HepG2 (cell line): ENCODE measurements around the gene SPATC1L. TPM values are rescaled to one million over a fixed set of nuclear protein-coding genes. Genes with fewer than 3 reads are reported as not detected.

Source experiments
- ARID4A ChIP-seq: sonication (generic); formaldehyde crosslinking; IDR thresholded peaks from 2 replicates; pipeline ENCODE4 v1.5.0; 2020; ENCODE audit warnings: mild to moderate bottlenecking, missing genetic modification reagents, borderline replicate concordance
- ELF1 ChIP-seq: sonication (generic); formaldehyde crosslinking; IDR thresholded peaks from 2 replicates; pipeline ENCODE4 v1.4.0; 2020; ENCODE audit warnings: missing genetic modification reagents
- HNRNPK ChIP-seq: fragments of 200-400 bp; formaldehyde crosslinking; IDR thresholded peaks from 2 replicates; pipeline ENCODE4 v1.6.1; 2018; ENCODE audit warnings: low read length, low read depth, moderate library complexity, mild to moderate bottlenecking; ENCODE audit not compliant: poor library complexity, severe bottlenecking
- KLF16 ChIP-seq, 2 experiments: sonication (generic) in 1 of 2; formaldehyde crosslinking in 1 of 2; IDR thresholded peaks; 2 replicates each; pipeline versions ENCODE4 v1.6.1 to v1.8.0; 2016 to 2023; ENCODE audit warnings: missing genetic modification reagents in 2 of 2, missing compliant biosample characterization in 1 of 2
- MAX ChIP-seq: IDR thresholded peaks from 2 replicates; pipeline ENCODE4 v1.6.1; 2012; ENCODE audit warnings: inconsistent platforms
- POLR2G ChIP-seq: fragments of 200-400 bp; formaldehyde crosslinking; IDR thresholded peaks from 2 replicates; pipeline ENCODE4 v1.6.1; 2018; ENCODE audit warnings: mild to moderate bottlenecking, low read depth, low read length, moderate library complexity
- SNAPC2 ChIP-seq: sonication (generic); formaldehyde crosslinking; IDR thresholded peaks from 2 replicates; pipeline ENCODE4 v1.8.1; 2022; ENCODE audit warnings: mild to moderate bottlenecking, missing genetic modification reagents
- TAF1 ChIP-seq: sonication (generic); formaldehyde crosslinking; IDR thresholded peaks from 2 replicates; pipeline ENCODE4 v1.4.0; 2020; ENCODE audit warnings: missing genetic modification reagents
- WIZ ChIP-seq: sonication (generic); formaldehyde crosslinking; IDR thresholded peaks from 2 replicates; pipeline ENCODE4 v1.5.1; 2020; ENCODE audit warnings: mild to moderate bottlenecking, missing genetic modification reagents
- ZBTB21 ChIP-seq: sonication (generic); formaldehyde crosslinking; IDR thresholded peaks from 2 replicates; pipeline ENCODE4 v1.4.0; 2020; ENCODE audit warnings: missing genetic modification reagents
- ZBTB40 ChIP-seq, 2 experiments: fragments of 450-650 bp in 1 of 2; sonication (generic) in 1 of 2; formaldehyde crosslinking in 1 of 2; IDR thresholded peaks; 2 replicates each; pipeline versions ENCODE4 v1.6.1 to v1.8.0; 2016 to 2022; ENCODE audit warnings: antibody characterized with exemption in 1 of 2, mild to moderate bottlenecking in 1 of 2, missing genetic modification reagents in 1 of 2
- ZNF598 ChIP-seq: sonication (generic); formaldehyde crosslinking; IDR thresholded peaks from 2 replicates; pipeline ENCODE4 v1.5.1; 2020; ENCODE audit warnings: mild to moderate bottlenecking, missing genetic modification reagents, borderline replicate concordance
- ZNF639 ChIP-seq: conservative IDR thresholded peaks from 2 replicates; pipeline ENCODE4 v1.6.1; 2018; ENCODE audit warnings: missing genetic modification reagents
- polyA plus RNA-seq, 8 experiments: library from polyadenylated mRNA; depleted of rRNA in 3 of 8; stranded (reverse) in 7 of 8; unstranded in 1 of 8; fragments of >200 nt; fragmentation: Illumina TruSeq in 4 of 8; extraction: Trizol in 4 of 8; gene quantifications; 2 replicates each; pipeline versions ENCODE4 v1.2.1 to v1.2.3, GENCODE V29; 2011 to 2016; ENCODE audit warnings: low read depth in 4 of 8, missing spikeins in 1 of 8, mixed read lengths in 1 of 8; ENCODE audit not compliant: insufficient read depth in 1 of 8
- total RNA-seq, 5 experiments: library from RNA; depleted of rRNA; stranded (reverse); fragments of >200 nt; fragmentation: Illumina TruSeq; extraction: Trizol; gene quantifications; 2 replicates each; pipeline ENCODE4 v1.2.3, GENCODE V29; 2016; ENCODE audit warnings: low read depth in 1 of 5

Gene SPATC1L
- total and polyA plus RNA-seq, 2 of the 13 experiments (the other 11 are each of a cell fraction or from before 2014, with no cell fraction given), result 1.4 to 3.3 TPM

- TF ChIP-seq ZBTB40 (IDR thresholded peaks at IDR 0.05), result no peak
- TF ChIP-seq ZBTB40 (CRISPR knock-in tag; IDR thresholded peaks at IDR 0.05), result peak; percentile 30; the same call in 1 of the 2 replicates
- peak; percentile 58 for TF ChIP-seq HNRNPK
- TF ChIP-seq SNAPC2, result no peak
- TF ChIP-seq TAF1 (CRISPR knock-in tag), result peak; percentile 77
- TF ChIP-seq ZBTB21, result no peak
- TF ChIP-seq ZNF639 (CRISPR knock-in tag), result no peak
- TF ChIP-seq MAX, result peak; percentile 63
- 0 out of 2 replicates have a peak, but pooled peaks have one; percentile 42 for TF ChIP-seq ZNF598
- TF ChIP-seq KLF16 (CRISPR knock-in tag; IDR thresholded peaks at IDR 0.05), result peak in 1 of 2 experiments; percentile 17; a peak in 2 of 4 replicates
- 0 out of 2 replicates have a peak, but pooled peaks have one; percentile 27 for TF ChIP-seq POLR2G
- peak; percentile 91 for TF ChIP-seq ARID4A (CRISPR knock-in tag)
- no peak for TF ChIP-seq ELF1 (CRISPR knock-in tag)
- TF ChIP-seq WIZ, result 0 out of 2 replicates have a peak, but pooled peaks have one; percentile 22
These were observed 44.2 kb upstream of the SPATC1L start, which contains the start of gene LSS (continued) for GRCh38 chr21:46228345-46229051.
